HCT116 (cell line): Measurements from ENCODE around the gene UBE2E2. TPM values are rescaled to one million over a fixed set of nuclear protein-coding genes. Genes with fewer than 3 reads are reported as not detected.

ENCODE experiments used
- ATAC-seq: fragments of 200-7000 bp; cut with Tn5 transposase; 2 replicates; pipeline ENCODE4 v1.9.1; 2020; ENCODE audit warnings: mild to moderate bottlenecking, moderate library complexity
- BruUV-seq: library from RNA; stranded (reverse); fragments of 400-500 nt; replicated peaks from 2 replicates; lab custom pipeline; 2021; lab: Mats Ljungman, UMichigan
- CTCF ChIA-PET: fragments of 300-600 bp; sonication (Branson Sonifier 250); formaldehyde crosslinking; loops from one replicate; lab custom pipeline; 2021; ENCODE audit warnings: antibody characterized with exemption; lab: Charles Lee
- POLR2A ChIA-PET: fragments of 300-600, 350-600 bp; sonication (Branson Sonifier 250); formaldehyde crosslinking; loops from one replicate; lab custom pipeline; 2021; ENCODE audit warnings: antibody characterized with exemption; lab: Charles Lee
- RAD21 ChIA-PET, 2 experiments: fragments of 300-600 bp; sonication (Branson Sonifier 250); formaldehyde crosslinking; loops; one replicate each; lab custom pipeline; 2023; ENCODE audit warnings: low total read pairs in 2 of 2; ENCODE audit not compliant: uncharacterized antibody in 2 of 2, unreplicated experiment in 2 of 2, low non-redundant PET in 1 of 2; lab: Charles Lee
- DNase-seq: peaks from one replicate; pipeline ENCODE4 v3.0.0-alpha.2; 2010; ENCODE audit warnings: low read depth, low spot score
- H2AFZ ChIP-seq: fragments of 200-600 bp; shearing (Covaris generic), sonication (generic); 2 replicates; pipeline ENCODE4 v1.6.1; 2017; ENCODE audit warnings: low read depth, mixed run types, mixed read lengths, antibody characterized with exemption, low read length; ENCODE audit not compliant: poor library complexity, severe bottlenecking
- H3K27ac ChIP-seq: 2 replicates; pipeline ENCODE4 v1.5.1; 2012; ENCODE audit warnings: low read depth, low read length
- H3K27me3 ChIP-seq: fragments of 200-600 bp; sonication (generic); 2 replicates; pipeline ENCODE4 v1.6.1; 2016; ENCODE audit warnings: mixed run types, low read length, mixed read lengths; ENCODE audit not compliant: insufficient read depth
- H3K36me3 ChIP-seq, 2 experiments: fragments of 200-500 bp in 1 of 2; fragments of 200-600 bp in 1 of 2; sonication (Bioruptor generic) in 1 of 2; sonication (generic) in 1 of 2; 2 replicates each; pipeline versions ENCODE4 v1.5.1 to v1.6.1; 2014 to 2016; ENCODE audit warnings: low read length in 2 of 2, inconsistent platforms in 1 of 2, mixed read lengths in 1 of 2, mixed run types in 1 of 2; ENCODE audit not compliant: insufficient read depth in 2 of 2, control insufficient read depth in 1 of 2
- H3K4me1 ChIP-seq, 2 experiments: fragments of 200-600 bp in 1 of 2; sonication (generic) in 1 of 2; 2 replicates each; pipeline versions ENCODE4 v1.5.1 to v1.6.1; 2012 to 2017; ENCODE audit warnings: low read length in 2 of 2, inconsistent platforms in 1 of 2, mild to moderate bottlenecking in 1 of 2, mixed read lengths in 1 of 2, mixed run types in 1 of 2, moderate library complexity in 1 of 2; ENCODE audit not compliant: insufficient read depth in 2 of 2, control insufficient read depth in 1 of 2
- H3K4me2 ChIP-seq: fragments of 200-600 bp; sonication (generic); 2 replicates; pipeline ENCODE4 v1.6.1; 2017; ENCODE audit warnings: mixed run types, low read length, mixed read lengths
- H3K4me3 ChIP-seq, 2 experiments: fragments of 200-600 bp in 1 of 2; sonication (generic) in 1 of 2; replicated peaks in 1 of 2; 2 replicates each; pipeline ENCODE4 v1.5.1; 2011 to 2016; ENCODE audit warnings: low read length in 2 of 2, control low read depth in 1 of 2, low read depth in 1 of 2, mild to moderate bottlenecking in 1 of 2, mixed read lengths in 1 of 2, mixed run types in 1 of 2
- H3K79me2 ChIP-seq: fragments of 200-600 bp; sonication (generic); 2 replicates; pipeline ENCODE4 v1.6.1; 2017; ENCODE audit warnings: mild to moderate bottlenecking, mixed run types, low read length, moderate library complexity, mixed read lengths; ENCODE audit not compliant: insufficient read depth
- H3K9ac ChIP-seq: fragments of 200-600 bp; sonication (generic); 2 replicates; pipeline ENCODE4 v1.6.1; 2016; ENCODE audit warnings: low read length, mixed read lengths
- H3K9me2 ChIP-seq: fragments of 200-600 bp; sonication (generic), shearing (Covaris generic); 2 replicates; pipeline ENCODE4 v1.6.1; 2017; ENCODE audit warnings: mixed run types, mild to moderate bottlenecking, moderate library complexity; ENCODE audit not compliant: insufficient read depth
- H3K9me3 ChIP-seq, 2 experiments: fragments of 200-500 bp in 1 of 2; fragments of 200-600 bp in 1 of 2; sonication (Bioruptor generic) in 1 of 2; sonication (generic) in 1 of 2; 2 replicates each; pipeline ENCODE4 v1.6.1; 2014 to 2017; ENCODE audit warnings: low read length in 2 of 2, mixed read lengths in 2 of 2, inconsistent platforms in 1 of 2, low read depth in 1 of 2, mild to moderate bottlenecking in 1 of 2, mixed run types in 1 of 2, moderate library complexity in 1 of 2; ENCODE audit not compliant: control insufficient read depth in 1 of 2, insufficient read depth in 1 of 2
- H4K20me1 ChIP-seq: fragments of 200-600 bp; sonication (generic), shearing (Covaris generic); 2 replicates; pipeline ENCODE4 v1.6.1; 2017; ENCODE audit warnings: mixed run types, mild to moderate bottlenecking, moderate library complexity; ENCODE audit not compliant: insufficient read depth
- ATF3 ChIP-seq: IDR thresholded peaks from 2 replicates; pipeline ENCODE4 v1.6.1; 2012
- CBX3 ChIP-seq: IDR thresholded peaks from 2 replicates; pipeline ENCODE4 v1.6.1; 2012; ENCODE audit warnings: low read depth
- EGR1 ChIP-seq: IDR thresholded peaks from 2 replicates; pipeline ENCODE4 v1.6.1; 2012; ENCODE audit warnings: low read depth
- ELF1 ChIP-seq: IDR thresholded peaks from 2 replicates; pipeline ENCODE4 v1.6.1; 2012; ENCODE audit warnings: low read depth, borderline replicate concordance
- EZH2 ChIP-seq: fragments of 200-600 bp; sonication (generic); IDR thresholded peaks from 2 replicates; pipeline ENCODE4 v1.6.1; 2017; ENCODE audit warnings: antibody characterized with exemption, mixed run types
- EZH2phosphoT487 ChIP-seq: fragments of 200-600 bp; IDR thresholded peaks from 2 replicates; pipeline ENCODE4 v1.6.1; 2018; ENCODE audit warnings: antibody characterized with exemption, borderline replicate concordance
- FOSL1 ChIP-seq: IDR thresholded peaks from 2 replicates; pipeline ENCODE4 v1.6.1; 2012; ENCODE audit warnings: low read depth
- JUND ChIP-seq: IDR thresholded peaks from 2 replicates; pipeline ENCODE4 v1.6.1; 2012
- POLR2A ChIP-seq: IDR thresholded peaks from 2 replicates; pipeline ENCODE4 v1.7.0; 2011; ENCODE audit warnings: borderline replicate concordance; ENCODE audit not compliant: insufficient read depth, insufficient read length; ENCODE audit errors: extremely low read depth
- POLR2AphosphoS5 ChIP-seq: IDR thresholded peaks from 2 replicates; pipeline ENCODE4 v1.6.1; 2011; ENCODE audit warnings: mild to moderate bottlenecking, low read depth, low read length, moderate library complexity
- RAD21 ChIP-seq: IDR thresholded peaks from 2 replicates; pipeline ENCODE4 v1.6.1; 2012; ENCODE audit warnings: low read depth, mild to moderate bottlenecking
- SP1 ChIP-seq: IDR thresholded peaks from 2 replicates; pipeline ENCODE4 v1.6.1; 2012; ENCODE audit warnings: low read depth
- TCF7L2 ChIP-seq: IDR thresholded peaks from 2 replicates; pipeline ENCODE4 v1.7.0; 2011; ENCODE audit warnings: borderline replicate concordance, inconsistent platforms; ENCODE audit not compliant: insufficient read depth, insufficient read length; ENCODE audit errors: extremely low read depth
- YY1 ChIP-seq: IDR thresholded peaks from 2 replicates; pipeline ENCODE4 v1.6.1; 2011; ENCODE audit warnings: low read length, low read depth, moderate library complexity, mild to moderate bottlenecking; ENCODE audit not compliant: insufficient replicate concordance; ENCODE audit errors: extremely low read depth
- intact Hi-C: fragments of 100-400 bp; cut with micrococcal nuclease; formaldehyde crosslinking; loops from 2 replicates; pipeline ENCODE4 v1.10.0; 2022
- total RNA-seq: library from RNA; stranded (reverse); gene quantifications from one replicate; pipeline ENCODE4 v1.2.1, GENCODE V29; 2021; ENCODE audit not compliant: unreplicated experiment

The UBE2E2 gene
- total RNA-seq, 1 experiment from 2014 or later, result 21.4 TPM

DNA sequence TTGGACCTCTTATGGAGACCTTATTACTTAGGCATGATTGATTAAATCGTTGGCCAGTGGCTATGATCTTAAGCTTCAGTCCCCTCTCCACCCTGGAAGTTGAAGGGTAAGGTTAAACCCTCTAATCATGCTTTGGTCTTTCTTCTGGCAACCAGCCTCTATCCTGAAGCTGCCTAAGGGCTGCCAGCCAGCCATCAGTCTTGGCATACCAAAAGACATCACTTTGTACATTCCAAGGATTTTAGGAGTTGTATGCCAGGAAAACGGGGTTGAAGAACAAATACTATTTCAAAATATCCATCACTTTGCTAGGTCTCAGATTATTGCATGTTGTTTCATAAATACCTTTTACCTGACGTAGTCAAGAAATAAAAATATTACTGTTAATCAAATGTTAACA lies 28.9 kb downstream of the UBE2E2 start:
- Histone ChIP-seq H3K79me2 (no peaks in the 10 kb centered on the region), H4K20me1 (no peaks in the 10 kb centered on the region), H3K9me3 (no peaks in the 10 kb centered on the region), H3K4me3 (no peak overlapping the region), H3K36me3 (no peaks in the 10 kb centered on the region), H3K9me2 (no peaks in the 10 kb centered on the region), H3K4me2 (no peak overlapping the region), H2AFZ (no peak overlapping the region), H3K9ac (no peak overlapping the region), H3K27me3 (no peaks in the 10 kb centered on the region), H3K4me1 (no peaks in the 10 kb centered on the region), H3K27ac (no peak overlapping the region)
- no peak for DNase-seq
- no peak for ATAC-seq
- intact Hi-C loops, result no loop called here
- ChIA-PET POLR2A (no interaction called here), RAD21 (no interaction called here), CTCF (no interaction called here)
- BruUV-seq, result no TSS peak
- TF ChIP-seq CBX3 (no peak), ELF1 (no peak), TCF7L2 (no peak), SP1 (no peak), FOSL1 (no peak), POLR2A (no peak), EZH2phosphoT487 (no peak), POLR2AphosphoS5 (no peak), JUND (no peak), ATF3 (no peak), RAD21 (no peak), YY1 (no peak), EGR1 (no peak)

DNA sequence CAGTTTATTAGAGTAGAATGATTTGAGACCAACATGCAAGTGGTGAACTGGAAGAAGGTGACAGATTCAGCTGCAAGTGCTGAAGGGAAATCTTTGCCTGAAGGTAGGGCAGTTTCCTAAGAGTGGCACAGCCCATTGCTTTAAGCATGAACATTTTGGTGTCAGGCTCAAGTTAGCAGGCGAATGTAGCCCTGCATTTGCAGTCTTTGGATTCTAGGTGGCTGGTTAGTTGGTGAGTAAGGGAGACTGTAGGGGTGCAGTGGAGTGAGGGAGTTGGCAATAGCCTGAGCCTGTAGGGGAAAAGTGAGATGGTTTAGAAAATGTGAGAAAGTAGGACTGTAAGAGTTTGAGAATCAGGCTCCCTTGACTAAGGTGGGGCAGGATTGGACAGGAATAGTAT lies 29.7 kb downstream of the UBE2E2 start:
- no peak for ATAC-seq
- H3K9me3 ChIP-seq, result no peaks in the 10 kb centered on the region
- no TSS peak for BruUV-seq
- RAD21 ChIA-PET, result no interaction called here
- TF ChIP-seq EZH2 (no peak), YY1 (no peak)
- TF ChIP-seq, all 23 proteins: peak for 0
- intact Hi-C loops, result no loop called here
- ChIA-PET POLR2A (no interaction called here), CTCF (no interaction called here)
- H3K27ac ChIP-seq, result no peak overlapping the region
- no peak overlapping the region for H3K4me2 ChIP-seq
- H3K4me1 ChIP-seq, result no peaks in the 10 kb centered on the region
- no peaks in the 10 kb centered on the region for H3K9me2 ChIP-seq
- no peak overlapping the region for H3K4me3 ChIP-seq
- H3K27me3 ChIP-seq, result no peaks in the 10 kb centered on the region
- H3K9ac ChIP-seq, result no peak overlapping the region
- H3K36me3 ChIP-seq, result no peaks in the 10 kb centered on the region
- no peak overlapping the region for H2AFZ ChIP-seq
- no peaks in the 10 kb centered on the region for H4K20me1 ChIP-seq
- no peak for DNase-seq
- no peaks in the 10 kb centered on the region for H3K79me2 ChIP-seq
